NCI-H2196 (cell line): ENCODE data around the gene SLC36A1.

Source experiments
- DNase-seq: peaks from one replicate; lab custom pipeline; 2025; ENCODE audit not compliant: unreplicated experiment; lab: John Stamatoyannopoulos, UW

Gene SLC36A1

GRCh38 chr5:151531581-151531980, 84.2 kb downstream of the SLC36A1 start:
- DNase-seq, result no peak

- DNase-seq, result no peak
These were observed 85.0 kb downstream of the SLC36A1 start for GRCh38 chr5:151532416-151532815.

GRCh38 chr5:151534350-151534749, 86.9 kb downstream of the SLC36A1 start:
- DNase-seq, result no peak

- no peak for DNase-seq
These were observed 89.6 kb downstream of the SLC36A1 start for GRCh38 chr5:151537044-151537443.

GRCh38 chr5:151541571-151541970, 94.2 kb downstream of the SLC36A1 start:
- DNase-seq, result no peak
